Fibroblast of villous mesenchyme (primary cell): ENCODE measurements around the gene EPN2. TPM values are rescaled to one million over a fixed set of nuclear protein-coding genes. Genes with fewer than 3 reads are reported as not detected.

Experiments
- DNase-seq: peaks from one replicate; pipeline ENCODE4 v3.0.0-alpha.2; 2010; ENCODE audit warnings: low read depth
- H3K4me3 ChIP-seq: 2 replicates; pipeline ENCODE4 v1.5.1; 2011; ENCODE audit warnings: low read depth, mild to moderate bottlenecking, low read length
- CTCF ChIP-seq: IDR thresholded peaks from 2 replicates; pipeline ENCODE4 v1.5.1; 2012; ENCODE audit warnings: low read depth, mild to moderate bottlenecking, low read length; ENCODE audit not compliant: insufficient read depth
- total RNA-seq: library from RNA; depleted of rRNA; stranded (reverse); fragments of >200 nt; gene quantifications from 2 replicates; pipeline ENCODE4 v1.2.3, GENCODE V29; 2012

EPN2 gene
- total RNA-seq, 1 donor = 30.2 TPM

- DNase-seq = no peak
- no peak for TF ChIP-seq CTCF
- H3K4me3 ChIP-seq = no peak overlapping the region
Measured at GRCh38 chr17:19329839-19330238, 92.7 kb downstream of the EPN2 start.

- no peak for TF ChIP-seq CTCF
- no peak overlapping the region for H3K4me3 ChIP-seq
- DNase-seq = no peak
Measured at GRCh38 chr17:19330271-19330670, 93.1 kb downstream of the EPN2 start.

- DNase-seq = peak; percentile 78
- no peak overlapping the region for H3K4me3 ChIP-seq
- TF ChIP-seq CTCF = no peak
Measured at GRCh38 chr17:19331134-19331533, 94.0 kb downstream of the EPN2 start.

GRCh38 chr17:19331543-19332245, 94.5 kb downstream of the EPN2 start:
- no peak for TF ChIP-seq CTCF
- H3K4me3 ChIP-seq = no peak overlapping the region
- DNase-seq = peak; percentile 16

GRCh38 chr17:19332371-19333131, 95.4 kb downstream of the EPN2 start:
- TF ChIP-seq CTCF = no peak
- no peak for DNase-seq
- H3K4me3 ChIP-seq = no peak overlapping the region

- no peak for DNase-seq
- no peak for TF ChIP-seq CTCF
- H3K4me3 ChIP-seq = no peak overlapping the region
Measured at GRCh38 chr17:19333132-19333440, 95.9 kb downstream of the EPN2 start.
